KMS-11 (cell line): Measurements from ENCODE around the gene IFIT3.

ENCODE experiments used
- H2AFZ ChIP-seq: fragments of 200-600 bp; sonication (generic); 2 replicates; pipeline ENCODE4 v1.6.1; 2016; ENCODE audit warnings: antibody characterized with exemption, mixed run types, low read depth
- H3K27ac ChIP-seq: fragments of 200-600 bp; sonication (generic); 2 replicates; pipeline ENCODE4 v1.6.1; 2016; ENCODE audit warnings: mild to moderate bottlenecking, mixed run types
- H3K27me3 ChIP-seq: fragments of 200-600 bp; sonication (generic); 2 replicates; pipeline ENCODE4 v1.6.1; 2017; ENCODE audit warnings: mild to moderate bottlenecking, low read depth, mixed run types, moderate library complexity; ENCODE audit not compliant: insufficient read depth
- H3K36me3 ChIP-seq: fragments of 200-600 bp; sonication (generic); 2 replicates; pipeline ENCODE4 v1.6.1; 2017; ENCODE audit warnings: mild to moderate bottlenecking, mixed run types; ENCODE audit not compliant: insufficient read depth
- H3K4me1 ChIP-seq: fragments of 200-600 bp; sonication (generic); 2 replicates; pipeline ENCODE4 v1.6.1; 2016; ENCODE audit warnings: mild to moderate bottlenecking, low read depth, mixed run types; ENCODE audit not compliant: poor library complexity, severe bottlenecking
- H3K4me2 ChIP-seq: fragments of 200-600 bp; sonication (generic); 2 replicates; pipeline ENCODE4 v1.7.0; 2016; ENCODE audit warnings: mild to moderate bottlenecking, mixed run types
- H3K4me3 ChIP-seq: fragments of 200-600 bp; sonication (generic); IDR thresholded peaks from 2 replicates; pipeline ENCODE4 v1.6.1; 2017; ENCODE audit warnings: low read depth, low read length, mixed read lengths; ENCODE audit not compliant: insufficient read depth
- H3K79me2 ChIP-seq: fragments of 200-600 bp; sonication (generic); 2 replicates; pipeline ENCODE4 v1.6.1; 2016; ENCODE audit warnings: low read depth, mixed run types; ENCODE audit not compliant: insufficient read depth
- H3K9ac ChIP-seq: fragments of 200-600 bp; sonication (generic); 2 replicates; pipeline ENCODE4 v1.6.1; 2016; ENCODE audit warnings: mild to moderate bottlenecking, mixed run types
- H4K20me1 ChIP-seq: fragments of 200-600 bp; sonication (generic); 2 replicates; pipeline ENCODE4 v1.6.1; 2016; ENCODE audit warnings: mild to moderate bottlenecking, mixed run types; ENCODE audit not compliant: insufficient read depth
- CTCF ChIP-seq: fragments of 200-600 bp; sonication (generic); conservative IDR thresholded peaks from 2 replicates; pipeline ENCODE4 v1.6.1; 2017; ENCODE audit warnings: low read depth, mild to moderate bottlenecking, antibody characterized with exemption, low read length, moderate library complexity, mixed read lengths

Gene IFIT3

GRCh38 chr10:89294721-89295239 is 33.0 kb upstream of the IFIT3 start:
- no peaks in the 10 kb centered on the region for H3K79me2 ChIP-seq
- H3K4me2 ChIP-seq, result 0 out of 2 replicates have a peak overlapping the region, but pooled peaks have one; percentile 65
- H3K36me3 ChIP-seq, result no peaks in the 10 kb centered on the region
- H3K27ac ChIP-seq, result no peak overlapping the region
- H3K9ac ChIP-seq, result no peak overlapping the region
- no peak for TF ChIP-seq CTCF
- H4K20me1 ChIP-seq, result no peaks in the 10 kb centered on the region
- no peak overlapping the region for H3K4me3 ChIP-seq
- no peaks in the 10 kb centered on the region for H3K27me3 ChIP-seq
- peaks cover 21% of the 10 kb centered on the region for H3K4me1 ChIP-seq
- H2AFZ ChIP-seq, result no peak overlapping the region

- Histone ChIP-seq H3K36me3 (no peaks in the 10 kb centered on the region), H3K4me2 (peak overlapping the region; percentile 65), H4K20me1 (no peaks in the 10 kb centered on the region), H2AFZ (no peak overlapping the region), H3K27me3 (no peaks in the 10 kb centered on the region), H3K4me1 (peaks cover 21% of the 10 kb centered on the region), H3K9ac (no peak overlapping the region), H3K79me2 (no peaks in the 10 kb centered on the region), H3K4me3 (no peak overlapping the region), H3K27ac (no peak overlapping the region)
- TF ChIP-seq CTCF, result no peak
Observed at GRCh38 chr10:89295597-89295996, 32.2 kb upstream of the IFIT3 start.

GRCh38 chr10:89296220-89296648 is 31.6 kb upstream of the IFIT3 start:
- Histone ChIP-seq H3K4me2 (peak overlapping the region; percentile 65), H4K20me1 (no peaks in the 10 kb centered on the region), H3K36me3 (no peaks in the 10 kb centered on the region), H3K4me1 (peaks cover 25% of the 10 kb centered on the region), H2AFZ (no peak overlapping the region), H3K9ac (no peak overlapping the region), H3K27me3 (no peaks in the 10 kb centered on the region), H3K4me3 (no peak overlapping the region), H3K79me2 (no peaks in the 10 kb centered on the region), H3K27ac (no peak overlapping the region)
- no peak for TF ChIP-seq CTCF

- no peak overlapping the region for H3K4me2 ChIP-seq
- H4K20me1 ChIP-seq, result no peaks in the 10 kb centered on the region
- no peak overlapping the region for H3K27ac ChIP-seq
- TF ChIP-seq CTCF, result no peak
- H3K79me2 ChIP-seq, result no peaks in the 10 kb centered on the region
- no peaks in the 10 kb centered on the region for H3K36me3 ChIP-seq
- H3K4me1 ChIP-seq, result peaks cover 36% of the 10 kb centered on the region
- H3K9ac ChIP-seq, result no peak overlapping the region
- H2AFZ ChIP-seq, result no peak overlapping the region
- H3K27me3 ChIP-seq, result no peaks in the 10 kb centered on the region
- no peak overlapping the region for H3K4me3 ChIP-seq
Observed at GRCh38 chr10:89297356-89297755, 30.4 kb upstream of the IFIT3 start.
